ENCODE measurements around the gene KDM7A.
"Not testable (repeated sequence)": the region's sequence is repeated elsewhere in the genome, so short reads cannot be mapped to it uniquely, and the experiment has no call there.

Gene KDM7A

GRCh38 chr7:140200061-140200989, 23.5 kb upstream of the KDM7A start:
- DNase-seq (ENCODE audit: low spot score) = peak; percentile 53

DNA sequence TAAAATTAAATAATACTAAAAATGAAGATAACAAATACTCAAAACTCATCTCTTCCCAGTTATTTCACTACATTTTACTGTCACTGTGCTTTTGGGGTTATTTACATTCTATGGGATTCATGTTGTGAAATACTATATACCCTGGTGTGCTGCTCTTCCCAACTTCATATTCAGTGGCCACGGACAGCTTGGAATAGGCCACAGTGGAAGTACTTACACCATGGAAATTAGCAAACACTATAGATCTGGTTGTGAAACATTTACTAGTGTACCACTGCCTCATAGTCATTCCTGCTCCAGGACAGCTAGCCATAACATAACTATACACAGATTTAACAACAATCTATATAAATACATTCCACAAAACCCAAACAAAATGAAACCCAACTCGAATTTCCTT, 21.2 kb upstream of the KDM7A start:
- DNase-seq (ENCODE audit: low spot score) = no peak

- no peak for DNase-seq (ENCODE audit: low spot score)
These were observed 20.6 kb upstream of the KDM7A start for GRCh38 chr7:140197218-140197890.

GRCh38 chr7:140196361-140197217, 19.8 kb upstream of the KDM7A start:
- no peak for DNase-seq (ENCODE audit: low spot score)

GRCh38 chr7:140195859-140196258, 19.1 kb upstream of the KDM7A start:
- DNase-seq (ENCODE audit: low spot score) = no peak

DNA sequence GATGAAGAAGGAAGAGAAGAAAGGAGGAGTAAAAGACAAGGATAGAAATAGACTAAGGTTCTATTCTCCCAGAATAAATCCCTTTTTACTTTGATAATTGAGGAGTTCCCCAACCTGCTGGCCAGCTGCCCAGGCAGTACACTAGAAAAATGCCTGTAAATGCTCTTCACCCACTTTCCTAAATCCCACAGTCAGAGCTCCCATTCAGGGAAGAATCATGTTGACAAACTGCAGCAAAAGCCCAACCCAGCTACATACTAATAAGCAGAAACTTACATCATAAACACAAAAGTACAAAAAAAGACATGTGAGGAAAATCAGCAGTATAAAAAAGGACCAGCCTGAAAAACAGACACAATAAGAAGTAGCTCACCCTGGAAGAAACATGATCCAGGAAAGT, 15.8 kb upstream of the KDM7A start:
- DNase-seq (ENCODE audit: low spot score) = no peak

DNA sequence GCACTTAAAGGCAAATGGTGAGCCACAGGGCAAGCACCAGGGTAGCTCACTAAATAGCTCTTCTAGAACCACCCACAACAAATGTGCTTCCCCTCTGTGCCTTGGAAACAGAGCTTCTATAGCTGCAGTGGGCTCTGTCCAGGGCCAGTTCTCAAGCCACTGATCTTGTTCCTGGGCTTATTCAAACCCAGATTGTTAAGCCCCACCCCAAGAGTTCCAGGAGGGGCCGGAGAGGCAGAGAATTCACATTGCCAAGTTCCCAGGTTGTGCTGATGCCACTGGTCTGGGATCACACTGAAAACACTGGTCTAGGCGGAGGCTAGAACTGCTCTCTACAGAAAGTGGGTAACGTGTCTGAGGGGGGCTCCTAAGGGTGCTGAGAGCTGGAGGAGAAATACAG, 15.4 kb upstream of the KDM7A start:
- no peak for DNase-seq (ENCODE audit: low spot score)

DNA sequence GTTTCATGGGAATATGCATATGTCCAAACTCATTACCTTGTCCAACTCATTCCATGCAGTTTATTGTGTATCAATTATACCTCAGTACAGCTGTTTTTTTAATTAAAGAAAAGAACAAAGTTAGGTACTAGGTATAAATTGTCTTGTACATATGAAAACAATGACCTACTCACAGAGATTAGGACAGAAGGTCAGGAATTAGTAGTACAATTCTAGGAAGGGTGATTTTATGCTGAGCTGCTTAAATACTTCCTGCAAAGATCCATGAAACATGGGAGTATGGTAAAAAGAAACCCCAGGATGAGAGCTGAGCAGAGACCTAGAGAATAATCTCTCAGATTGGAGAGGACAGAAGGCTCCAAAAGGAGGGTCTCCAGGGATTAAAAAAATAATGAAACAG, 13.8 kb upstream of the KDM7A start:
- DNase-seq (ENCODE audit: low spot score) = peak; percentile 29

GRCh38 chr7:140189917-140190316, 13.1 kb upstream of the KDM7A start:
- no peak for DNase-seq (ENCODE audit: low spot score)

DNA sequence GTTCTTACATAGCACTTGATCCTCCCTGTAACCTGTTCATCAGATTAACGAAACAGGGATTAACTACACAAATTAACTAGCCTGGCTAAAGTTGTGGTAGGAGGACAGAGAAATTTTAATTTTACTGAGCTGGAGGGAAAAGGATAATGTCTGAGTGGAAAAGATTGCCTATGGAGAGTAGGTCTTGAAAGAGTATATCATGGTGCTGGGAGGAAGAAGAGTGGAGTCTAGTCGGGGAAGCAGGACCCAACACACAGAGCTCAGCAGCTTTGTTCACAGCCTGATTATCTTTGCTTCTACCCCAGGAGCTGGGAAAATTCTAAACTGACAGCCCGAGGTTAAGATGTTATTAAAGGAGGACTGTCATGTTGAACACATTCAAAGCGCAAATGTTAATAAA, 6.1 kb upstream of the KDM7A start:
- DNase-seq (ENCODE audit: low spot score) = no peak

- DNase-seq (ENCODE audit: low spot score) = no peak
These were observed 2.6 kb upstream of the KDM7A start for GRCh38 chr7:140179339-140179738.

- DNase-seq (ENCODE audit: low spot score) = no peak
These were observed 571 bp downstream of the KDM7A start for GRCh38 chr7:140176122-140176701.

GRCh38 chr7:140175221-140176121, 1.3 kb downstream of the KDM7A start:
- DNase-seq (ENCODE audit: low spot score) = peak; percentile 81

GRCh38 chr7:140174217-140174616, 2.6 kb downstream of the KDM7A start:
- no peak for DNase-seq (ENCODE audit: low spot score)

DNA sequence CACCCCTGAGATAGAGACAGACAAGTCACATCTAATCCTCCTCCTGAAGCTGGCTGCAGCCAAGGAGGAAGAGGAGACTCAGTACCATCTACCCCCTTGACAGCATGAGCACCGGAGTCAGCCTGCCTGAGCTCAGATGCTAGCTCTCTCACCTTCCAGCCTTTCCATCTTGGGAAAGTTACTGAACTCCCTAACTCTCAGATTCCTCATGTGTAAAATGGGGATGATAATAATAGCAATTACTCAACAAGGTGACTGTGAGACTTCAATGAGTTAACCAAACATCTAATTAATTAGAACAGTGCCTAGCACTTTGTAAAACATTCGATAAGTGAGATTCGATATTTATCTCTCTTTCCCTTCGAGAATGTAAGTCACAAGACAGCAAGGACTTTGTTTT, 6.4 kb downstream of the KDM7A start:
- no peak for DNase-seq (ENCODE audit: low spot score)

DNA sequence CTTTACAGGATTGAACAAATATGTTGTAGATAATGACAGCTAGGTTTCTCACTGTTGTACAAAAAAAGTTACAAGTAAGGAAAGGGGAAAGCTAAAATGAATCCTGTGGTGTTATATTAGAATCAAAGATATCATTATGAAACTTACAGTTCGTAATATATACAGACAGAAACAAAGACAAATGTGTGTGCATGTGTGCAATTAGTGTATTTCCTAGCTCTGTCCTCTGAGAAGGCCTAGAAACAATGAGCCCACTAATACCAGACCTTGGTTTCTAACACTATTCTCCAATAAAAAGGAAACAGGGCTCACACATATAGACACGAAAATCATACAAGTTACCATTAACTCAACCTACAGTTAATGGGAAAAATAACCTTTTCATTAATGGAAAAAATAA, 8.0 kb downstream of the KDM7A start:
- no peak for DNase-seq (ENCODE audit: low spot score)

DNA sequence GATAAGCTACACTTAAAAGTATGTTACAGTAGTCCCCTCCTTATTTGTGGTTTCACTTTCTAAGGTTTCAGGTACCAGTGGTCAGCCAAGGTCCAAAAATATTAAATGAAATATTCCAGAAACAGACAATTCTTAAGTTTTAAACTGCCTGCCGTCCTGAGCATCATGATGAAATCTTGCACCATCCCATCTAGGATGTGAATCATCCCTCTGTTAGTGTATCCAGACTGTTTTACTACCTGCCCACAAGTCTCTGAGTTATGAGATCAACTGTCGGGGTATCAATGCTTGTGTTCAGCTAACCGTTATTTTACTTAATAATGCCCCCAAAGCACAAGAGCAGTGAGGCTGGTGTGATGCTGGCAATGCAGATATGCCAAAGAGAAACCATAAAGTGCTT, 11.4 kb downstream of the KDM7A start:
- no peak for DNase-seq (ENCODE audit: low spot score)

DNA sequence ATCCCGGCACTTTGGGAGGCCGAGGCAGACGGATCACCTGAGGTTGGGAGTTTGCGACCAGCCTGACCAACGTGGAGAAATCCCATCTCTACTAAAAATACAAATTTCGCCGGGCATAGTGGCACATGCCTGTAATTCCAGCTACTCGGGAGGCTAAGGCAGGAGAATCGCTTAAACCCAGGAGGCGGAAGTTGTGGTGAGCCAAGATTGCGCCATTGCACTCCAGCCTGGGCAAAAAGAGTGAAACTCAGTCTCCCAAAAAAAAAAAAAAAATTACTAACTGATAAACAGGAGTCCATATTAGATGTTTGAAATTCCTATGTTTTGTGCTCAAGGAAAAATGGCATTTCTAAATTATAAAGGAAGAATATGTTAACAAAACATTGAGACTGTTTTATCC, 14.7 kb downstream of the KDM7A start:
- not testable (repeated sequence) for DNase-seq (ENCODE audit: low spot score)

DNA sequence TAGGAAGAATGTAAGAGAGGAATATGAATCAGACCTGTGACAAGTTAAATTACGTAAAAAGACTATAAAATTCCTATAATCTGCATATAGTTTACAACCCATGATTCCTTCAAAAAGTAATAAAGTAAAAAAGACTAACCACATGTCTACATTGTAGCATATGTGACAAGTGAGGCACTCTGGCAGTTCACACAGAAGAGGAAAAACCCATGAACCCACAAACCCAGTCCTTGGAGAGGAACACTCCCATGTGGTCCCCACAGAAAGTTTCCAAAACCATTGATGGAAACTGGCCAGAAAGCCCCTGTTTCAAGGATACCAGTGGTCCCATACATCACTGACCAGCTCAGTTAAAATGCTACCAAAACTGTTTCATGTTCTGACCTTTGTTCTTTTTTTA, 15.7 kb downstream of the KDM7A start:
- DNase-seq (ENCODE audit: low spot score) = no peak

GRCh38 chr7:140160308-140160707, 16.5 kb downstream of the KDM7A start:
- no peak for DNase-seq (ENCODE audit: low spot score)

- no peak for DNase-seq (ENCODE audit: low spot score)
These were observed 17.3 kb downstream of the KDM7A start for GRCh38 chr7:140159497-140159896.

All from kidney capillary endothelial cell (primary cell).